ENCODE results near the gene ZP1.

- no peak for TF ChIP-seq POLR2AphosphoS5 (IDR thresholded peaks at IDR 0.05; ENCODE audit: low read depth, low read length)
- TF ChIP-seq, protein P1, sequence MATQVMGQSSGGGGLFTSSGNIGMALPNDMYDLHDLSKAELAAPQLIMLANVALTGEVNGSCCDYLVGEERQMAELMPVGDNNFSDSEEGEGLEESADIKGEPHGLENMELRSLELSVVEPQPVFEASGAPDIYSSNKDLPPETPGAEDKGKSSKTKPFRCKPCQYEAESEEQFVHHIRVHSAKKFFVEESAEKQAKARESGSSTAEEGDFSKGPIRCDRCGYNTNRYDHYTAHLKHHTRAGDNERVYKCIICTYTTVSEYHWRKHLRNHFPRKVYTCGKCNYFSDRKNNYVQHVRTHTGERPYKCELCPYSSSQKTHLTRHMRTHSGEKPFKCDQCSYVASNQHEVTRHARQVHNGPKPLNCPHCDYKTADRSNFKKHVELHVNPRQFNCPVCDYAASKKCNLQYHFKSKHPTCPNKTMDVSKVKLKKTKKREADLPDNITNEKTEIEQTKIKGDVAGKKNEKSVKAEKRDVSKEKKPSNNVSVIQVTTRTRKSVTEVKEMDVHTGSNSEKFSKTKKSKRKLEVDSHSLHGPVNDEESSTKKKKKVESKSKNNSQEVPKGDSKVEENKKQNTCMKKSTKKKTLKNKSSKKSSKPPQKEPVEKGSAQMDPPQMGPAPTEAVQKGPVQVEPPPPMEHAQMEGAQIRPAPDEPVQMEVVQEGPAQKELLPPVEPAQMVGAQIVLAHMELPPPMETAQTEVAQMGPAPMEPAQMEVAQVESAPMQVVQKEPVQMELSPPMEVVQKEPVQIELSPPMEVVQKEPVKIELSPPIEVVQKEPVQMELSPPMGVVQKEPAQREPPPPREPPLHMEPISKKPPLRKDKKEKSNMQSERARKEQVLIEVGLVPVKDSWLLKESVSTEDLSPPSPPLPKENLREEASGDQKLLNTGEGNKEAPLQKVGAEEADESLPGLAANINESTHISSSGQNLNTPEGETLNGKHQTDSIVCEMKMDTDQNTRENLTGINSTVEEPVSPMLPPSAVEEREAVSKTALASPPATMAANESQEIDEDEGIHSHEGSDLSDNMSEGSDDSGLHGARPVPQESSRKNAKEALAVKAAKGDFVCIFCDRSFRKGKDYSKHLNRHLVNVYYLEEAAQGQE (IDR thresholded peaks at IDR 0.05; ENCODE audit: insufficient read depth in 1 of 2, low read depth in 2 of 2, low read length in 2 of 2), result no peak
- TF ChIP-seq TAF1 (IDR thresholded peaks at IDR 0.05; ENCODE audit: borderline replicate concordance, insufficient read depth, low read length), result no peak
Measured at GRCh38 chr11:60831143-60831500, 36.2 kb upstream of the ZP1 start.

Data from PFSK-1 (cell line).